Lower leg skin (tissue), 4 donors: ENCODE measurements around the gene TMEM132E. TPM values are rescaled to one million over a fixed set of nuclear protein-coding genes. Genes with fewer than 3 reads are reported as not detected.

ENCODE experiments used
- DNase-seq, 2 donors: peaks; one replicate each; pipeline ENCODE4 v3.0.0-alpha.2; 2019; ENCODE audit warnings: low spot score in 2 of 2
- H3K4me3 ChIP-seq: fragments of 200-600 bp; sonication (generic); 2 replicates; pipeline ENCODE4 v1.5.1; 2017; ENCODE audit warnings: mild to moderate bottlenecking, low read depth; ENCODE audit not compliant: poor library complexity, severe bottlenecking
- POLR2A ChIP-seq, 2 donors: fragments of 450-650 bp; IDR thresholded peaks; one replicate each; pipeline ENCODE4 v1.6.1; 2016 to 2017; ENCODE audit warnings: antibody characterized with exemption in 2 of 2, mild to moderate bottlenecking in 1 of 2, moderate library complexity in 1 of 2
- WGBS, 2 donors: methylation state at CpG; one replicate each; pipeline ENCODE4 v1.1.5; 2018; 5-methylcytosine and 5-hydroxymethylcytosine counted together
- intact Hi-C: fragments of 100-400 bp; cut with DNase I; formaldehyde crosslinking; loops from one replicate; pipeline ENCODE4 v1.15.0; 2023; ENCODE audit warnings: low total_unique reads
- total RNA-seq, 4 donors: library from RNA; depleted of rRNA; stranded (reverse); fragments of >200 nt; gene quantifications; one replicate each; pipeline ENCODE4 v1.1.0, GENCODE V29; 2016
- TF ChIP-seq, protein P1 (sequence below), 3 donors: fragments of 450-650 bp; IDR thresholded peaks; one replicate each; pipeline ENCODE4 v1.5.1; 2016; ENCODE audit warnings: antibody characterized with exemption in 3 of 3, mild to moderate bottlenecking in 3 of 3, moderate library complexity in 2 of 3

The TMEM132E gene
- total RNA-seq, 4 donors from 2014 or later = 0.10 TPM; not detected in 3

DNA sequence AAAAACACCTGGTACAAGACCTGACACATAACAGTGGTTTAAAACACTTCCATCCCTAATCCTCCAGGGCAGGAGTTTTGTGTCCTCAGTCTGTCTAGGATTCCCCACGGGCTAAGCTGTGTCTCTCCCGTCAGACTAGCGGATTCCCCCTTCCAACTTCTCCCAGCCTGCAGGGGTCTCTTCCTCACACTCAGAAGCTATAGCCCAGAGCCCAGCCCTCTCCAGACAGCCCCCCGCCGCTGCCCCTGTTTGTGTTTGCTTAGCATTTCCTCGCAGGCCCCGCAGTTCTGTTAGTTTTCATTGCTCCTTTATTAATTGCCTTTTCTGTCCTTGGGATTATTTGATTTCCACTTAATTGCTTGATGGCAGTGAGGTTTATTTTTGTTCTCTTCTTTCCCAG lies 91.2 kb downstream of the TMEM132E start:
- DNase-seq = no peak
- intact Hi-C loops = no loop called here
- 45 to 56% methylated on average over 7 of the region's 7 CpGs for WGBS, 2 donors

DNA sequence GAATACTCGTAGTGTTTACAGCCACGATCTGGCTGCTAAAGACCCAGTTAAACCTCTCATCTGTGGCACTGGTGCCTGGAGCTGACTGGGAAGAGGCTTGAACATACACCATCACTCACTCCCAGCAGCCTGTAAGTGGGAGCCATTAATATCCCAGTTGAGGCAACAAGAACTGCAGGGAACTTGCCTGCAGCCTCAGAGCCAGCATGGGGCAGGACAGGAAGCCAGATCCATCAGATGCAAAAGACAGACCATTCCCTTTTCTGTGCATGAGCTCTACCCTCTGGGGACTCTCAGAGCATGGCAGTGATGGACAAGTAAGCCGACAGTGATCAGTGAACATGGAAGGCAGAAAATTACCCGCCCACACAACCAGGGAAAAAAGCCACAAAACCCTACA lies 91.8 kb downstream of the TMEM132E start:
- intact Hi-C loops = no loop called here
- 75 to 80% methylated on average over 4 of the region's 4 CpGs for WGBS, 2 donors

More for the DNA sequence above, 91.2 kb downstream of the TMEM132E start:
- H3K4me3 ChIP-seq = no peak overlapping the region
- no peak for TF ChIP-seq POLR2A (IDR thresholded peaks at IDR 0.05)
- TF ChIP-seq, protein P1, sequence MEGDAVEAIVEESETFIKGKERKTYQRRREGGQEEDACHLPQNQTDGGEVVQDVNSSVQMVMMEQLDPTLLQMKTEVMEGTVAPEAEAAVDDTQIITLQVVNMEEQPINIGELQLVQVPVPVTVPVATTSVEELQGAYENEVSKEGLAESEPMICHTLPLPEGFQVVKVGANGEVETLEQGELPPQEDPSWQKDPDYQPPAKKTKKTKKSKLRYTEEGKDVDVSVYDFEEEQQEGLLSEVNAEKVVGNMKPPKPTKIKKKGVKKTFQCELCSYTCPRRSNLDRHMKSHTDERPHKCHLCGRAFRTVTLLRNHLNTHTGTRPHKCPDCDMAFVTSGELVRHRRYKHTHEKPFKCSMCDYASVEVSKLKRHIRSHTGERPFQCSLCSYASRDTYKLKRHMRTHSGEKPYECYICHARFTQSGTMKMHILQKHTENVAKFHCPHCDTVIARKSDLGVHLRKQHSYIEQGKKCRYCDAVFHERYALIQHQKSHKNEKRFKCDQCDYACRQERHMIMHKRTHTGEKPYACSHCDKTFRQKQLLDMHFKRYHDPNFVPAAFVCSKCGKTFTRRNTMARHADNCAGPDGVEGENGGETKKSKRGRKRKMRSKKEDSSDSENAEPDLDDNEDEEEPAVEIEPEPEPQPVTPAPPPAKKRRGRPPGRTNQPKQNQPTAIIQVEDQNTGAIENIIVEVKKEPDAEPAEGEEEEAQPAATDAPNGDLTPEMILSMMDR (IDR thresholded peaks at IDR 0.05) = no peak

DNA sequence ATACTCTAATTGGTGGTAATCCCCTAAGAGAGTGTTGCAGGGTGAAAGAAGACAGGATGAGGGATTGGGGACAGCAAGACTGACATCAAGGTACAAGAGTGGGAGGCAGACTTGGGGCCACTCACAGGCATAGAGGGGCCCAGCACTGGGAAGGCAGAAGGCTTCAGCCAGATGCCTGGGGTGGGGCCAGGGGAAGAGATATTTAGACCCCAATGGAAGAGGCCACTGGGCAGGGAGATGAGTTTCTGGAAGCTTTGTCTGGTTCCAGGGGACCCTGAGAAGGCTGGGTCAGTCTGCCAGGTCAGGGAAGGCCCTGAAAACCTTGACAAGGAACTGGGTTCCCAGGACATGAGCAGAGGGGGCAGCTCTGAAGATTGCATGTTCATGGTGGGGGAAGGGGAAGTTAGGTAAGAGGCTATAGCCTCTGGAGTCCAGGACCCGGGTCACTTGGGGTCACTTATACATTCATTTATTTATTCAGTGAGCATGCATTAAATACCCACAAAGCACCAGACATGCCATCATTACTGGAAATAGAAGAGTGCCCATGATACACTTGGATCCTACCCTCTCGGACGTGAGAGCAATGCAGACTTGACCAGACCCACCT lies 92.9 kb downstream of the TMEM132E start:
- peak in 1 of 2 donors; percentile 62 for DNase-seq
- intact Hi-C loops = no loop called here
- no peak overlapping the region for H3K4me3 ChIP-seq
- 59 to 73% methylated on average over 3 of the region's 3 CpGs for WGBS, 2 donors
- TF ChIP-seq, protein P1 (IDR thresholded peaks at IDR 0.05) = no peak
- no peak for TF ChIP-seq POLR2A (IDR thresholded peaks at IDR 0.05)

More for the DNA sequence above, 91.8 kb downstream of the TMEM132E start:
- peak in 1 of 2 donors; percentile 53 for DNase-seq
- TF ChIP-seq, protein P1 (IDR thresholded peaks at IDR 0.05) = no peak
- TF ChIP-seq POLR2A (IDR thresholded peaks at IDR 0.05) = no peak
- no peak overlapping the region for H3K4me3 ChIP-seq

DNA sequence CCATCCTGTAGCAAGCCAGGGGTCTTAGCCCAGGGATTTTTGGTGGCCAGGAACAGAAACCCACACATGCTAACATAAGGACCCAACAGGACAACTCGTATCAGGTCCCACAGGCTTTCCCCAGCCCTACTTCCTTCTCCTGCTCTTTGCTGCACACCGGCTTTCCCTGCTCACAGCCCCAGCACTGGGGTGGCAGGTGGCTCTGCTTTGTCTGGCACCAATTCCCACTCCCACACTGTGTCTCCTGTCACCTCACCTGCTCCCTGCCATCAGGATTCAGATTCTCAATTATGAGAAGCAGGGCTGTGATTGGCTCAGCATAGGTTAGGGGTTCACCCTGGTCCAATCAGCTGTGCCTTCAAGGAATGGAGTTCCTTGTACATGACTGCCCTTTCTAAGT lies 94.1 kb downstream of the TMEM132E start:
- no peak for DNase-seq
- no peak for TF ChIP-seq POLR2A (IDR thresholded peaks at IDR 0.05)
- TF ChIP-seq, protein P1 (IDR thresholded peaks at IDR 0.05) = no peak
- intact Hi-C loops = no loop called here
- H3K4me3 ChIP-seq = no peak overlapping the region
- WGBS, 2 donors = 70 to 97% methylated on average over 2 of the region's 2 CpGs

DNA sequence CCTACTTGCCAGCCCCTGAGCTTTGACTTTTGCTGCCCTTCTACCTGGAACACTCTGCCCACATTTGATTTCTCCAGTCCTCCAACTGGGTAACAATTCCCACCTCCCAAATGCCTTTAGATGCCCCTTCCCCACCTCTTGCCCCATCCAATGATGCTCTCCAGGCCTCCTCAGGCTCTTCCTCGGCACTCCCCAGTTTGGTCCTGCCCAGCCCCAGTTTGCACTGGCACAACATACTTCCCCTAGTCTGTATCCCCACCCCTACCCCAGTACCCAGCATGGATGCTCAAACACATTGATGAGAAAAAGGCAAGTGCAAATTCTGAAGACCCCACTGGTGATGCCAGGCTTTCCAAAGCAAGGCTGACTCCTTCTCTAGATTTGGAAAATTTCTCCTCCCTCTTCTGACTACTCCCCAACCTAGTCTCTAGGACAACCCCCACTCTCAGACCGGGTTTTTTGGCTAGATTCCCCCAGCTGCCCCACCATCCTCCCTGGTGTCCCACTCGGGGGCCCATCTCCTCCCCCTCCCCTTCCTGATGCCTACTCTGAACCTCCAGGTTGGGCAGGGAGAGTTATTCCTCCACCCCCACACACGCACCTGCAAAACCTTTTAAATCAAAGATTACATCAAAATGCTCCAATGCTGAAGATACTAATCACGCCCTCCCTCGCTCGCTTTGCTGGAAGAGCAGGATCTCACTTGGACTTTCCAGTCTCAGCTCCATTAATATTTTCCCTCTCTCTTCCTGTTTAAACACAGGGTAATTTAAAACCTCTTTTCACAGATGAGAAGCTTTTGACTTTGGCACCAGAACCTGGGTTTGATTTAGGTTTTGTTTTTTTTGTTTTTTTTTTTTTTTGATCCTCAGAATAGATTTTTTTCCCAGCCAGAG lies 94.9 kb downstream of the TMEM132E start:
- intact Hi-C loops = no loop called here
- TF ChIP-seq POLR2A (IDR thresholded peaks at IDR 0.05) = no peak
- TF ChIP-seq, protein P1 (IDR thresholded peaks at IDR 0.05) = no peak
- no peak overlapping the region for H3K4me3 ChIP-seq
- peak in 1 of 2 donors; percentile 71 for DNase-seq
- WGBS, 2 donors = 48 to 58% methylated on average over 7 of the region's 7 CpGs
